ENCODE results near the gene MCRIP1. TPM values are rescaled to one million over a fixed set of nuclear protein-coding genes. Genes with fewer than 3 reads are reported as not detected.

The MCRIP1 gene
- total RNA-seq, 1 experiment from 2014 or later, result 126 TPM

DNA sequence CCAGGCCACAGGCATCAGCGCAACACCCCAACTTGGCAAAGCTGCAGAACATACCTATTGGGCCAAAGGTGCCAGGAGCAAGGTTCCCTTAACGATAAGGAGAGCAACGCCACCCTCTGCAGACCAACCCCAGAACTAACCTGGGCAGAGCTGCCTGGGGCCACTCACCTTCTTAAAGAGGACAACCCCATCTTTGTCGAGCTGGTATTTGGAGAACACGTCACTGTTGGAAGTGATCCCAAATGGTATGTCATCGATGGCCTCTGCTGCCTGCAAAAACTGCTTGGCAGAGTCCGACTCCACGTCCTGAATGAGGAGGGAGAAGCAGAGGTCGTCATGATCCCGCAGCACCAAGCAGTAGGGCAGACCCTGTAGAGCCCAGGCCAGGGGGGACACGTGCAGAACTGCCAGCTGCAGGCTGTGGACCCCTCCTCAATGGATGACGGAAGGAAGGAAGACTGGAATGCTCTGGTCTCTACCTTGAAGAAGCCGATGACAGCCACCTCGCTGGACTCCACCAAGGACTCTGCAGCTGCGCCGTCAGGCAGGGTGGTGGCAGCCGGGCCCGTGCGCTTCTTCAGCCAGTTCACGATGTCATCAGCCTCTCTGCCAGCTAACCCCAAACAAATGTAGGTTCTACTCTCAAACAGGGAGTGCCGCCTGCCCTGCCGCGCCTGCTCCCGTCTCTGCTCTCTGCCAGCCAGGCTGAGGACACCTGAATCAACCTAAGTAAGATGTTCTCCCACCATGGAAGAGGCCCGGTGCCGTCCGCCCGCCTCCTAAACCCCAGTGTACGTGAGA lies 22.1 kb upstream of the MCRIP1 start (continued):
- no peak for TF ChIP-seq ZNF532 (CRISPR knock-in tag; IDR thresholded peaks at IDR 0.05; ENCODE audit: borderline replicate concordance)

GRCh38 chr17:81852237-81852636 lies 19.1 kb upstream of the MCRIP1 start:
- ChIA-PET CTCF (no interaction called here), POLR2A (no interaction called here)
- no peak overlapping the region for H3K4me3 Mint-ChIP-seq
- TF ChIP-seq SOX15 (CRISPR knock-in tag; IDR thresholded peaks at IDR 0.05), result no peak
- TF ChIP-seq, protein P1, sequence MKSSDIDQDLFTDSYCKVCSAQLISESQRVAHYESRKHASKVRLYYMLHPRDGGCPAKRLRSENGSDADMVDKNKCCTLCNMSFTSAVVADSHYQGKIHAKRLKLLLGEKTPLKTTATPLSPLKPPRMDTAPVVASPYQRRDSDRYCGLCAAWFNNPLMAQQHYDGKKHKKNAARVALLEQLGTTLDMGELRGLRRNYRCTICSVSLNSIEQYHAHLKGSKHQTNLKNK (CRISPR knock-in tag; IDR thresholded peaks at IDR 0.05), result no peak
- no peak for TF ChIP-seq FOXP1 (CRISPR knock-in tag; IDR thresholded peaks at IDR 0.05; ENCODE audit: borderline replicate concordance)
- no peak for TF ChIP-seq CREM (CRISPR knock-in tag; IDR thresholded peaks at IDR 0.05)
- TF ChIP-seq, protein P2, sequence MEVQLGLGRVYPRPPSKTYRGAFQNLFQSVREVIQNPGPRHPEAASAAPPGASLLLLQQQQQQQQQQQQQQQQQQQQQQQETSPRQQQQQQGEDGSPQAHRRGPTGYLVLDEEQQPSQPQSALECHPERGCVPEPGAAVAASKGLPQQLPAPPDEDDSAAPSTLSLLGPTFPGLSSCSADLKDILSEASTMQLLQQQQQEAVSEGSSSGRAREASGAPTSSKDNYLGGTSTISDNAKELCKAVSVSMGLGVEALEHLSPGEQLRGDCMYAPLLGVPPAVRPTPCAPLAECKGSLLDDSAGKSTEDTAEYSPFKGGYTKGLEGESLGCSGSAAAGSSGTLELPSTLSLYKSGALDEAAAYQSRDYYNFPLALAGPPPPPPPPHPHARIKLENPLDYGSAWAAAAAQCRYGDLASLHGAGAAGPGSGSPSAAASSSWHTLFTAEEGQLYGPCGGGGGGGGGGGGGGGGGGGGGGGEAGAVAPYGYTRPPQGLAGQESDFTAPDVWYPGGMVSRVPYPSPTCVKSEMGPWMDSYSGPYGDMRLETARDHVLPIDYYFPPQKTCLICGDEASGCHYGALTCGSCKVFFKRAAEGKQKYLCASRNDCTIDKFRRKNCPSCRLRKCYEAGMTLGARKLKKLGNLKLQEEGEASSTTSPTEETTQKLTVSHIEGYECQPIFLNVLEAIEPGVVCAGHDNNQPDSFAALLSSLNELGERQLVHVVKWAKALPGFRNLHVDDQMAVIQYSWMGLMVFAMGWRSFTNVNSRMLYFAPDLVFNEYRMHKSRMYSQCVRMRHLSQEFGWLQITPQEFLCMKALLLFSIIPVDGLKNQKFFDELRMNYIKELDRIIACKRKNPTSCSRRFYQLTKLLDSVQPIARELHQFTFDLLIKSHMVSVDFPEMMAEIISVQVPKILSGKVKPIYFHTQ (CRISPR knock-in tag; IDR thresholded peaks at IDR 0.05), result no peak
- TF ChIP-seq GABPB1 (CRISPR knock-in tag; IDR thresholded peaks at IDR 0.05), result no peak
- no peak for TF ChIP-seq ELF4 (CRISPR knock-in tag; IDR thresholded peaks at IDR 0.05; ENCODE audit: low read depth)
- no peaks in the 10 kb centered on the region for H3K27me3 Mint-ChIP-seq (ENCODE audit: low read depth)
- no peak overlapping the region for H3K27ac Mint-ChIP-seq
- DNase-seq (ENCODE audit: low spot score) (no peak), ATAC-seq (no peak)
- no peaks in the 10 kb centered on the region for H3K4me1 Mint-ChIP-seq
- no peaks in the 10 kb centered on the region for H3K9me3 Mint-ChIP-seq
- H3K36me3 Mint-ChIP-seq, result peaks cover 47% of the 10 kb centered on the region

DNA sequence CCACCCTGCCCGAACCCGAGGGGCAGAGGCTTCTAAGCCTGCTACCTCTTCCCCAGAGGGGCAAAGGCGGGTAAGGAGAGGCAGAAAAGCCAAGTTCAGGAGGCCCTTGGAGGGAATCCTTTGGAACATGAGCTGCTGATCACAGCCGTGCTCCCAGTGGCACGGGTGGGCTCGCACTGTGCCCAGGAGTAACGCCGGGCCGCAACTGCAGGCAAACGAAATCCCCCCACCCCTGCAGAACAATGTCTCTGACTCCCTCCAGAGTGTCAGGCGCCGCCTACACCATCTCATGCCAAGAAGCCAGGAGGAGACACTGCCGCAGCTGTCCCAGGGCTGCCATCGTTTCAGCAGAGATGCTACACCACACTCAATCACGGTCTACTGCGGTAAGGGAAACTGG lies 18.3 kb upstream of the MCRIP1 start:
- H3K9me3 Mint-ChIP-seq, result no peaks in the 10 kb centered on the region
- H3K27ac Mint-ChIP-seq, result no peak overlapping the region; the same call in 1 of the 2 replicates
- no peak for ATAC-seq
- no peaks in the 10 kb centered on the region for H3K4me1 Mint-ChIP-seq
- H3K4me3 Mint-ChIP-seq, result no peak overlapping the region
- POLR2A ChIA-PET, result no interaction called here
- peaks cover 54% of the 10 kb centered on the region for H3K36me3 Mint-ChIP-seq
- CTCF ChIA-PET, result no interaction called here
- H3K27me3 Mint-ChIP-seq (ENCODE audit: low read depth), result no peaks in the 10 kb centered on the region
- DNase-seq (ENCODE audit: low spot score), result no peak
- no peak for TF ChIP-seq PREB (CRISPR knock-in tag; IDR thresholded peaks at IDR 0.05; ENCODE audit: borderline replicate concordance)
- TF ChIP-seq, protein P3, sequence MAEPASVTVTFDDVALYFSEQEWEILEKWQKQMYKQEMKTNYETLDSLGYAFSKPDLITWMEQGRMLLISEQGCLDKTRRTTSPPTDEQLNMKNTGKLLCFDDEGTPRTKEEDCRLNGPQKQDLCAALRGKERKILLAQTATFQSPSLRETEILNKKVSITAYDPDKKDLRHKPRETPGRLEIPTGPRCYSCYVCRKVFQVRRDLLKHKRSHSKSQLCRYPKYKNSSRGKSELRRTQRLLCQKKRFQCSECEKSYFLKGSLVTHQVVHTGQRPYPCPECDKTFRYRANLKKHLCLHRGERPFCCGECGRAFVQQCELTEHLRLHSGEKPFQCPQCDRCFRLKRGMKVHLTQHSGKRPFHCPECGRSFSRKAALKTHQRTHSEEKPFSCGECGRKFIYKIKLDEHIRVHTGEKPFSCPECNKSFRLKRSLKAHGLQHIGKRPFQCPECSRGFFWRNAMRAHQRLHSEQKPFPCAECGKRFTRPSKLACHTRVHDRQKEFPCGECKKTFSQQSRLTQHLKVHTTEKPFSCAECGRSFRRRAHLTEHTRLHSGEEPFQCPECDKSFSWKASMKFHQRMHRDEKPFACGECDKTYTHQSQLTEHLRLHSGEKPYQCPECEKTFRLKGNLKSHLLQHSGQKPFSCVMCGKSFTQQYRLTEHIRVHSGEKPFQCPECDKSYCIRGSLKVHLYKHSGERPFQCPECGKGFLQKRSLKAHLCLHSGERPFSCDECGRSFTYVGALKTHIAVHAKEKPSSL (CRISPR knock-in tag; conservative IDR thresholded peaks at IDR 0.05), result no peak
- no peak for TF ChIP-seq FOXK1 (CRISPR knock-in tag; IDR thresholded peaks at IDR 0.05)
- TF ChIP-seq ETV6 (CRISPR knock-in tag; IDR thresholded peaks at IDR 0.05), result no peak
- TF ChIP-seq, protein P4, sequence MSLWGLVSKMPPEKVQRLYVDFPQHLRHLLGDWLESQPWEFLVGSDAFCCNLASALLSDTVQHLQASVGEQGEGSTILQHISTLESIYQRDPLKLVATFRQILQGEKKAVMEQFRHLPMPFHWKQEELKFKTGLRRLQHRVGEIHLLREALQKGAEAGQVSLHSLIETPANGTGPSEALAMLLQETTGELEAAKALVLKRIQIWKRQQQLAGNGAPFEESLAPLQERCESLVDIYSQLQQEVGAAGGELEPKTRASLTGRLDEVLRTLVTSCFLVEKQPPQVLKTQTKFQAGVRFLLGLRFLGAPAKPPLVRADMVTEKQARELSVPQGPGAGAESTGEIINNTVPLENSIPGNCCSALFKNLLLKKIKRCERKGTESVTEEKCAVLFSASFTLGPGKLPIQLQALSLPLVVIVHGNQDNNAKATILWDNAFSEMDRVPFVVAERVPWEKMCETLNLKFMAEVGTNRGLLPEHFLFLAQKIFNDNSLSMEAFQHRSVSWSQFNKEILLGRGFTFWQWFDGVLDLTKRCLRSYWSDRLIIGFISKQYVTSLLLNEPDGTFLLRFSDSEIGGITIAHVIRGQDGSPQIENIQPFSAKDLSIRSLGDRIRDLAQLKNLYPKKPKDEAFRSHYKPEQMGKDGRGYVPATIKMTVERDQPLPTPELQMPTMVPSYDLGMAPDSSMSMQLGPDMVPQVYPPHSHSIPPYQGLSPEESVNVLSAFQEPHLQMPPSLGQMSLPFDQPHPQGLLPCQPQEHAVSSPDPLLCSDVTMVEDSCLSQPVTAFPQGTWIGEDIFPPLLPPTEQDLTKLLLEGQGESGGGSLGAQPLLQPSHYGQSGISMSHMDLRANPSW (CRISPR knock-in tag; conservative IDR thresholded peaks at IDR 0.05; ENCODE audit: low read depth), result no peak
- TF ChIP-seq, protein P5, sequence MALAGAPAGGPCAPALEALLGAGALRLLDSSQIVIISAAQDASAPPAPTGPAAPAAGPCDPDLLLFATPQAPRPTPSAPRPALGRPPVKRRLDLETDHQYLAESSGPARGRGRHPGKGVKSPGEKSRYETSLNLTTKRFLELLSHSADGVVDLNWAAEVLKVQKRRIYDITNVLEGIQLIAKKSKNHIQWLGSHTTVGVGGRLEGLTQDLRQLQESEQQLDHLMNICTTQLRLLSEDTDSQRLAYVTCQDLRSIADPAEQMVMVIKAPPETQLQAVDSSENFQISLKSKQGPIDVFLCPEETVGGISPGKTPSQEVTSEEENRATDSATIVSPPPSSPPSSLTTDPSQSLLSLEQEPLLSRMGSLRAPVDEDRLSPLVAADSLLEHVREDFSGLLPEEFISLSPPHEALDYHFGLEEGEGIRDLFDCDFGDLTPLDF (CRISPR knock-in tag; IDR thresholded peaks at IDR 0.05), result no peak
- TF ChIP-seq, protein P6, sequence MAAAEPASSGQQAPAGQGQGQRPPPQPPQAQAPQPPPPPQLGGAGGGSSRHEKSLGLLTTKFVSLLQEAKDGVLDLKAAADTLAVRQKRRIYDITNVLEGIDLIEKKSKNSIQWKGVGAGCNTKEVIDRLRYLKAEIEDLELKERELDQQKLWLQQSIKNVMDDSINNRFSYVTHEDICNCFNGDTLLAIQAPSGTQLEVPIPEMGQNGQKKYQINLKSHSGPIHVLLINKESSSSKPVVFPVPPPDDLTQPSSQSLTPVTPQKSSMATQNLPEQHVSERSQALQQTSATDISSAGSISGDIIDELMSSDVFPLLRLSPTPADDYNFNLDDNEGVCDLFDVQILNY (CRISPR knock-in tag; IDR thresholded peaks at IDR 0.05), result no peak
- TF ChIP-seq NR2C2 (CRISPR knock-in tag; IDR thresholded peaks at IDR 0.05), result no peak
